HEK293 (cell line): Measurements from ENCODE around the gene PI16.

Experiments used
- CTCF ChIA-PET: fragments of 350-600 bp; formaldehyde crosslinking; extraction: SDS; loops from one replicate; lab custom pipeline; 2021; ENCODE audit warnings: antibody characterized with exemption; lab: Yijun Ruan, JAX
- POLR2A ChIA-PET: fragments of 300-600 bp; formaldehyde crosslinking; extraction: SDS; loops from one replicate; lab custom pipeline; 2020; ENCODE audit warnings: antibody characterized with exemption, inconsistent platforms; lab: Yijun Ruan, JAX
- H3K27ac ChIP-seq: fragments of 200-500 bp; sonication (Bioruptor generic); 2 replicates; pipeline ENCODE4 v1.5.1; 2014; ENCODE audit warnings: low read depth, low read length, control low read depth, inconsistent platforms; ENCODE audit errors: extremely low read depth
- H3K36me3 ChIP-seq, 2 experiments: fragments of 200-500 bp in 1 of 2; sonication (Bioruptor generic) in 1 of 2; 1 replicate in 1 of 2; 2 replicates in 1 of 2; pipeline ENCODE4 v1.5.1; 2014 to 2017; ENCODE audit warnings: inconsistent platforms in 2 of 2, low read length in 2 of 2; ENCODE audit not compliant: control insufficient read depth in 2 of 2, insufficient read depth in 1 of 2
- H3K4me1 ChIP-seq: fragments of 200-500 bp; sonication (Bioruptor generic); 2 replicates; pipeline ENCODE4 v1.5.1; 2014; ENCODE audit warnings: mild to moderate bottlenecking, low read length, inconsistent platforms; ENCODE audit not compliant: control insufficient read depth, insufficient read depth
- H3K4me3 ChIP-seq: 2 replicates; pipeline ENCODE4 v1.5.1; 2011; ENCODE audit warnings: low read depth, mild to moderate bottlenecking, control low read depth, low read length, moderate library complexity
- H3K9me3 ChIP-seq: fragments of 200-500 bp; sonication (Bioruptor generic); 2 replicates; pipeline ENCODE4 v1.5.1; 2014; ENCODE audit warnings: low read depth, low read length, inconsistent platforms; ENCODE audit not compliant: control insufficient read depth, insufficient read depth
- BCL11A ChIP-seq: fragments of 450-650 bp; formaldehyde crosslinking; IDR thresholded peaks from 2 replicates; pipeline ENCODE4 v1.5.1; 2016; ENCODE audit warnings: low read depth, missing biosample characterization, missing genetic modification characterization
- EGR2 ChIP-seq: fragments of 450-650 bp; formaldehyde crosslinking; IDR thresholded peaks from 2 replicates; pipeline ENCODE4 v1.5.1; 2016; ENCODE audit warnings: low read depth, missing biosample characterization, missing genetic modification characterization
- GLI2 ChIP-seq: fragments of 450-650 bp; formaldehyde crosslinking; IDR thresholded peaks from 2 replicates; pipeline ENCODE4; 2017; ENCODE audit warnings: missing biosample characterization, missing genetic modification characterization, low read depth, borderline replicate concordance
- HOXA7 ChIP-seq: sonication (generic); formaldehyde crosslinking; IDR thresholded peaks from 2 replicates; pipeline ENCODE4 v1.8.1; 2022; ENCODE audit warnings: missing genetic modification reagents, borderline replicate concordance
- SCRT2 ChIP-seq: fragments of 450-650 bp; formaldehyde crosslinking; IDR thresholded peaks from 2 replicates; pipeline ENCODE4 v1.5.1; 2016; ENCODE audit warnings: missing biosample characterization, missing genetic modification characterization
- ZBTB49 ChIP-seq: fragments of 450-650 bp; formaldehyde crosslinking; IDR thresholded peaks from 2 replicates; pipeline ENCODE4 v1.5.1; 2016; ENCODE audit warnings: missing biosample characterization, missing genetic modification characterization, low read depth
- ZFHX2 ChIP-seq: fragments of 450-650 bp; formaldehyde crosslinking; conservative IDR thresholded peaks from 2 replicates; pipeline ENCODE4 v1.5.1; 2016; ENCODE audit warnings: missing biosample characterization, missing genetic modification characterization
- ZFP3 ChIP-seq: fragments of 450-650 bp; formaldehyde crosslinking; IDR thresholded peaks from 2 replicates; pipeline ENCODE4 v1.5.1; 2016; ENCODE audit warnings: low read depth, missing biosample characterization, missing genetic modification characterization
- ZFP69B ChIP-seq: fragments of 450-650 bp; formaldehyde crosslinking; IDR thresholded peaks from 2 replicates; pipeline ENCODE4 v1.5.1; 2016; ENCODE audit warnings: missing biosample characterization, missing genetic modification characterization
- ZNF214 ChIP-seq: fragments of 450-650 bp; formaldehyde crosslinking; IDR thresholded peaks from 2 replicates; pipeline ENCODE4 v1.5.1; 2017; ENCODE audit warnings: missing biosample characterization, mild to moderate bottlenecking, missing genetic modification characterization, borderline replicate concordance
- ZNF335 ChIP-seq: fragments of 450-650 bp; formaldehyde crosslinking; conservative IDR thresholded peaks from 2 replicates; pipeline ENCODE4 v1.5.1; 2016; ENCODE audit warnings: missing biosample characterization, missing genetic modification characterization
- ZNF571 ChIP-seq: fragments of 450-650 bp; formaldehyde crosslinking; IDR thresholded peaks from 2 replicates; pipeline ENCODE4 v1.5.0; 2017; ENCODE audit warnings: missing biosample characterization, missing genetic modification characterization
- ZNF596 ChIP-seq: fragments of 450-650 bp; IDR thresholded peaks from 2 replicates; pipeline ENCODE4 v1.5.0; 2018; ENCODE audit warnings: missing biosample characterization, mild to moderate bottlenecking, missing genetic modification characterization, moderate library complexity
- ZNF692 ChIP-seq: fragments of 450-650 bp; formaldehyde crosslinking; IDR thresholded peaks from 2 replicates; pipeline ENCODE4 v1.5.1; 2016; ENCODE audit warnings: missing biosample characterization, missing genetic modification characterization
- ZNF785 ChIP-seq: fragments of 450-650 bp; formaldehyde crosslinking; IDR thresholded peaks from 2 replicates; pipeline ENCODE4 v1.5.1; 2016; ENCODE audit warnings: missing biosample characterization, missing genetic modification characterization
- ZSCAN16 ChIP-seq: fragments of 450-650 bp; formaldehyde crosslinking; IDR thresholded peaks from 2 replicates; pipeline ENCODE4 v1.5.1; 2016; ENCODE audit warnings: missing biosample characterization, missing genetic modification characterization
- ZSCAN23 ChIP-seq: fragments of 450-650 bp; formaldehyde crosslinking; IDR thresholded peaks from 2 replicates; pipeline ENCODE4 v1.5.1; 2016; ENCODE audit warnings: missing biosample characterization, missing genetic modification characterization
- ZSCAN30 ChIP-seq: fragments of 450-650 bp; IDR thresholded peaks from 2 replicates; pipeline ENCODE4 v1.5.1; 2018; ENCODE audit warnings: missing biosample characterization, mild to moderate bottlenecking, missing genetic modification characterization, moderate library complexity
- TF ChIP-seq, protein P1 (sequence below): fragments of 450-650 bp; formaldehyde crosslinking; IDR thresholded peaks from 2 replicates; pipeline ENCODE4 v1.5.1; 2016; ENCODE audit warnings: missing biosample characterization, missing genetic modification characterization
- TF ChIP-seq, protein P2 (sequence below): fragments of 450-650 bp; formaldehyde crosslinking; IDR thresholded peaks from 2 replicates; pipeline ENCODE4 v1.5.1; 2016; ENCODE audit warnings: missing biosample characterization, missing genetic modification characterization

PI16 gene

DNA sequence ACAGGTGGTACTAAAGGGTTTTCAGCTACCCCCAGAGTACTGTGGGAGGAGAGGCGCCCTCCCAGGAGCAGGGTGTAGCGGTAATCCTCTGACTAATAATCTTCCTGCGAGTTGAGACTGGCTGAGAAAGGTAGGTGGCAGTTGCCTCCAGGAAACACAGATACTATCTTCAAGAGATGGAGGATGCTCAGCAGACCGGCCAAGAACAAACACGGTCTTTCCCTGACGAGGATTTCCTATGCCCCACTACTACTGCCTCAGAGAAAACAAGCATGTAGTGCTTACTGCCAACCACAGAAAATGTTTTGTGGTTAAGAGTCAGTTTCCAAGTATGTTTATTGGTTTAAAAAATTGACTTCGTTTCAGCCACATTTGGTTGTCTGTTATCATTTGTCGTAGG is 42.0 kb upstream of the PI16 start:
- Histone ChIP-seq H3K36me3 (peaks cover 0 to 64% of the 10 kb centered on the region in 2 experiments), H3K9me3 (no peaks in the 10 kb centered on the region), H3K4me3 (no peak overlapping the region), H3K4me1 (no peaks in the 10 kb centered on the region), H3K27ac (no peak overlapping the region)
- CTCF ChIA-PET, result interaction anchor here (0.6 to 4.1 kb wide), 6 partner anchors 27 to 260 kb away, joined by 3 to 19 read pairs (median 5); partner anchors contain the start of gene C6orf89
- POLR2A ChIA-PET, result no interaction called here
- peak; percentile 49 for TF ChIP-seq ZFHX2
- no peak for TF ChIP-seq ZNF335
- peak; percentile 67 for TF ChIP-seq EGR2 (tag by site-specific recombination)
- no peak for TF ChIP-seq ZSCAN16
- TF ChIP-seq, protein P1, sequence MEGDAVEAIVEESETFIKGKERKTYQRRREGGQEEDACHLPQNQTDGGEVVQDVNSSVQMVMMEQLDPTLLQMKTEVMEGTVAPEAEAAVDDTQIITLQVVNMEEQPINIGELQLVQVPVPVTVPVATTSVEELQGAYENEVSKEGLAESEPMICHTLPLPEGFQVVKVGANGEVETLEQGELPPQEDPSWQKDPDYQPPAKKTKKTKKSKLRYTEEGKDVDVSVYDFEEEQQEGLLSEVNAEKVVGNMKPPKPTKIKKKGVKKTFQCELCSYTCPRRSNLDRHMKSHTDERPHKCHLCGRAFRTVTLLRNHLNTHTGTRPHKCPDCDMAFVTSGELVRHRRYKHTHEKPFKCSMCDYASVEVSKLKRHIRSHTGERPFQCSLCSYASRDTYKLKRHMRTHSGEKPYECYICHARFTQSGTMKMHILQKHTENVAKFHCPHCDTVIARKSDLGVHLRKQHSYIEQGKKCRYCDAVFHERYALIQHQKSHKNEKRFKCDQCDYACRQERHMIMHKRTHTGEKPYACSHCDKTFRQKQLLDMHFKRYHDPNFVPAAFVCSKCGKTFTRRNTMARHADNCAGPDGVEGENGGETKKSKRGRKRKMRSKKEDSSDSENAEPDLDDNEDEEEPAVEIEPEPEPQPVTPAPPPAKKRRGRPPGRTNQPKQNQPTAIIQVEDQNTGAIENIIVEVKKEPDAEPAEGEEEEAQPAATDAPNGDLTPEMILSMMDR (tag by site-specific recombination), result no peak
- TF ChIP-seq ZSCAN23 (tag by site-specific recombination), result no peak
- no peak for TF ChIP-seq ZSCAN30 (tag by site-specific recombination)

GRCh38 chr6:36913082-36913481 is 41.5 kb upstream of the PI16 start:
- TF ChIP-seq ZNF596 (tag by site-specific recombination) (no peak), ZSCAN30 (tag by site-specific recombination) (no peak), ZBTB49 (tag by site-specific recombination) (no peak), ZNF785 (tag by site-specific recombination) (no peak), ZNF214 (tag by site-specific recombination) (no peak), ZNF692 (tag by site-specific recombination) (no peak), ZSCAN23 (tag by site-specific recombination) (no peak), GLI2 (tag by site-specific recombination) (no peak), ZNF571 (tag by site-specific recombination) (no peak), SCRT2 (tag by site-specific recombination) (no peak), HOXA7 (CRISPR knock-in tag) (no peak), BCL11A (no peak), ZFP69B (tag by site-specific recombination) (no peak), ZNF335 (no peak), ZFP3 (tag by site-specific recombination) (no peak)
- TF ChIP-seq, protein P2, sequence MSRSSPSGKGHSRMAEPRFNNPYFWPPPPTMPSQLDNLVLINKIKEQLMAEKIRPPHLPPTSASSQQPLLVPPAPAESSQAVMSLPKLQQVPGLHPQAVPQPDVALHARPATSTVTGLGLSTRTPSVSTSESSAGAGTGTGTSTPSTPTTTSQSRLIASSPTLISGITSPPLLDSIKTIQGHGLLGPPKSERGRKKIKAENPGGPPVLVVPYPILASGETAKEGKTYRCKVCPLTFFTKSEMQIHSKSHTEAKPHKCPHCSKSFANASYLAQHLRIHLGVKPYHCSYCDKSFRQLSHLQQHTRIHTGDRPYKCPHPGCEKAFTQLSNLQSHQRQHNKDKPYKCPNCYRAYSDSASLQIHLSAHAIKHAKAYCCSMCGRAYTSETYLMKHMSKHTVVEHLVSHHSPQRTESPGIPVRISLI (tag by site-specific recombination), result no peak
- TF ChIP-seq, all 188 proteins: peak for 0
- H3K27ac ChIP-seq, result no peak overlapping the region
- CTCF ChIA-PET, result interaction anchor here (0.6 to 4.1 kb wide), 11 partner anchors 8 to 354 kb away, joined by 3 to 19 read pairs (median 4); partner anchors contain the start of gene C6orf89
- no peaks in the 10 kb centered on the region for H3K9me3 ChIP-seq
- POLR2A ChIA-PET, result no interaction called here
- peaks cover 0 to 64% of the 10 kb centered on the region in 2 experiments for H3K36me3 ChIP-seq
- no peaks in the 10 kb centered on the region for H3K4me1 ChIP-seq
- no peak overlapping the region for H3K4me3 ChIP-seq
